HepG2 (cell line): ENCODE measurements around the gene GGNBP2. TPM values are rescaled to one million over a fixed set of nuclear protein-coding genes. Genes with fewer than 3 reads are reported as not detected.

Experiments
- ATAC-seq: fragments of 200-7000 bp; cut with Tn5 transposase; 3 replicates; pipeline ENCODE4 v1.9.1; 2020; ENCODE audit warnings: mild to moderate bottlenecking, moderate library complexity
- BruUV-seq: library from RNA; stranded (reverse); fragments of 400-500 nt; replicated peaks from 2 replicates; lab custom pipeline; 2021; lab: Mats Ljungman, UMichigan
- CTCF ChIA-PET: fragments of 300-600 bp; formaldehyde crosslinking; extraction: SDS; loops from one replicate; lab custom pipeline; 2021; ENCODE audit warnings: low total read pairs, inconsistent platforms, low intra/inter-chr PET ratio; lab: Yijun Ruan, JAX
- POLR2A ChIA-PET: fragments of 350-600 bp; sonication (Branson Sonifier 250); formaldehyde crosslinking; loops from one replicate; lab custom pipeline; 2020; ENCODE audit warnings: antibody characterized with exemption, inconsistent platforms; lab: Yijun Ruan, JAX
- DNase-seq: peaks from one replicate; pipeline ENCODE4 v3.0.0-alpha.2; 2015; ENCODE audit warnings: low spot score
- FAIRE-seq: peaks from 3 replicates; lab custom pipeline; 2011; peaks lifted over from hg19 to GRCh38; lab: Jason Lieb, UNC
- H2AFZ ChIP-seq: one replicate; pipeline ENCODE4 v1.6.1; 2011; ENCODE audit warnings: low read length, inconsistent platforms
- H3K27ac ChIP-seq: fragments of 300-600 bp; 3 replicates; pipeline ENCODE4 v1.8.0; 2011; ENCODE audit warnings: mixed run types, mild to moderate bottlenecking, mixed read lengths, low read length, inconsistent platforms; ENCODE audit not compliant: insufficient read depth; ENCODE audit errors: extremely low read length
- H3K27me3 ChIP-seq, 2 experiments: fragments of 200-600 bp in 1 of 2; 2 replicates in 1 of 2; 3 replicates in 1 of 2; pipeline versions ENCODE4 v1.6.0 to v1.8.0; 2011; ENCODE audit warnings: low read length in 2 of 2, mild to moderate bottlenecking in 2 of 2, moderate library complexity in 2 of 2, inconsistent platforms in 1 of 2; ENCODE audit not compliant: insufficient read depth in 2 of 2, control insufficient read depth in 1 of 2
- H3K36me3 ChIP-seq, 2 experiments: fragments of 200-600 bp in 1 of 2; replicated peaks in 1 of 2; 2 replicates in 1 of 2; 3 replicates in 1 of 2; pipeline versions ENCODE4 v1.5.1 to v1.8.0; 2011; ENCODE audit warnings: low read length in 2 of 2, inconsistent platforms in 1 of 2; ENCODE audit not compliant: insufficient read depth in 2 of 2, control insufficient read depth in 1 of 2
- H3K4me1 ChIP-seq: 2 replicates; pipeline ENCODE4 v1.5.1; 2012; ENCODE audit warnings: low read length, inconsistent platforms; ENCODE audit not compliant: insufficient read depth
- H3K4me2 ChIP-seq: 2 replicates; pipeline ENCODE4 v1.6.0; 2011; ENCODE audit warnings: low read depth, low read length, inconsistent platforms
- H3K4me3 ChIP-seq, 3 experiments: fragments of 200-600 bp in 1 of 3; sonication (generic), shearing (Covaris generic) in 1 of 3; replicated peaks in 1 of 3; 2 replicates each; pipeline ENCODE4 v1.5.1; 2011 to 2016; ENCODE audit warnings: low read length in 3 of 3, inconsistent platforms in 2 of 3, low read depth in 2 of 3, mild to moderate bottlenecking in 2 of 3, control low read depth in 1 of 3, mixed read lengths in 1 of 3; ENCODE audit not compliant: insufficient read depth in 1 of 3
- H3K79me2 ChIP-seq: one replicate; pipeline ENCODE4 v1.6.1; 2011; ENCODE audit warnings: low read length, inconsistent platforms; ENCODE audit not compliant: insufficient read depth
- H3K9ac ChIP-seq: 2 replicates; pipeline ENCODE4 v1.6.0; 2011; ENCODE audit warnings: mild to moderate bottlenecking, low read depth, low read length, inconsistent platforms; ENCODE audit not compliant: insufficient read depth
- H3K9me3 ChIP-seq: 2 replicates; pipeline ENCODE4 v1.5.1; 2012; ENCODE audit warnings: mild to moderate bottlenecking, low read length
- H4K20me1 ChIP-seq: 2 replicates; pipeline ENCODE4 v1.6.0; 2011; ENCODE audit warnings: inconsistent platforms, mild to moderate bottlenecking, low read length, moderate library complexity; ENCODE audit not compliant: insufficient read depth
- AGO1 ChIP-seq: fragments of 200-400 bp; formaldehyde crosslinking; IDR thresholded peaks from 2 replicates; pipeline ENCODE4 v1.6.1; 2017; ENCODE audit warnings: mild to moderate bottlenecking, low read depth, low read length, moderate library complexity; ENCODE audit not compliant: poor library complexity, severe bottlenecking
- E2F1 ChIP-seq: sonication (generic); formaldehyde crosslinking; IDR thresholded peaks from 2 replicates; pipeline ENCODE4 v1.5.0; 2020; ENCODE audit warnings: missing genetic modification reagents
- FOXO1 ChIP-seq: sonication (generic); formaldehyde crosslinking; IDR thresholded peaks from 2 replicates; pipeline ENCODE4 v1.4.0; 2020; ENCODE audit warnings: missing genetic modification reagents
- GABPA ChIP-seq, 2 experiments: IDR thresholded peaks; 2 replicates each; pipeline ENCODE4 v1.6.1; 2011 to 2016; ENCODE audit warnings: low read depth in 2 of 2, low read length in 1 of 2, missing biosample characterization in 1 of 2, missing genetic modification characterization in 1 of 2
- IKZF1 ChIP-seq: fragments of 450-650 bp; IDR thresholded peaks from 2 replicates; pipeline ENCODE4 v1.7.1; 2016
- KAT8 ChIP-seq: IDR thresholded peaks from 2 replicates; pipeline ENCODE4 v1.6.1; 2016; ENCODE audit warnings: missing genetic modification reagents, missing compliant biosample characterization
- MYPOP ChIP-seq: sonication (generic); formaldehyde crosslinking; IDR thresholded peaks from 2 replicates; pipeline ENCODE4 v1.8.1; 2023; ENCODE audit warnings: mild to moderate bottlenecking, moderate library complexity, missing genetic modification reagents
- PITX1 ChIP-seq: sonication (generic); formaldehyde crosslinking; IDR thresholded peaks from 2 replicates; pipeline ENCODE4 v1.5.1; 2020; ENCODE audit warnings: mild to moderate bottlenecking, missing genetic modification reagents
- POLR2A ChIP-seq, 2 experiments: IDR thresholded peaks; 2 replicates each; pipeline ENCODE4 v1.6.1; 2011; ENCODE audit warnings: low read depth in 2 of 2, low read length in 2 of 2, mild to moderate bottlenecking in 1 of 2, moderate library complexity in 1 of 2; ENCODE audit not compliant: insufficient read depth in 1 of 2
- REPIN1 ChIP-seq: sonication (generic); formaldehyde crosslinking; IDR thresholded peaks from 2 replicates; pipeline ENCODE4 v1.8.0; 2022; ENCODE audit warnings: missing genetic modification reagents, low read depth, mild to moderate bottlenecking, borderline replicate concordance
- SETDB1 ChIP-seq: sonication (generic); formaldehyde crosslinking; IDR thresholded peaks from 2 replicates; pipeline ENCODE4 v1.5.1; 2020; ENCODE audit warnings: missing genetic modification reagents, mild to moderate bottlenecking, borderline replicate concordance
- ZNF687 ChIP-seq: sonication (generic); formaldehyde crosslinking; IDR thresholded peaks from 2 replicates; pipeline ENCODE4 v1.5.1; 2020; ENCODE audit warnings: mild to moderate bottlenecking, missing genetic modification reagents, moderate library complexity
- ZNF790 ChIP-seq: sonication (generic); formaldehyde crosslinking; IDR thresholded peaks from 2 replicates; pipeline ENCODE4 v1.8.0; 2022; ENCODE audit warnings: missing genetic modification reagents, mild to moderate bottlenecking, borderline replicate concordance
- ZNF816 ChIP-seq: sonication (generic); formaldehyde crosslinking; IDR thresholded peaks from 2 replicates; pipeline ENCODE4 v1.8.0; 2022; ENCODE audit warnings: missing genetic modification reagents, mild to moderate bottlenecking, borderline replicate concordance
- WGBS: methylation state at CpG from one replicate; pipeline ENCODE4 v1.1.6; 2017; ENCODE audit warnings: low lambda C conversion rate; 5-methylcytosine and 5-hydroxymethylcytosine counted together
- in situ Hi-C: cut with HindIII; loops from 2 replicates; pipeline ENCODE4 v1.10.0; 2017; ENCODE audit warnings: low pct_unique_long_range_greater_than_20kb; ENCODE audit not compliant: extremely low pct_ligation_motif_present
- intact Hi-C: fragments of 100-400 bp; cut with micrococcal nuclease; formaldehyde crosslinking; loops from one replicate; pipeline ENCODE4 v1.10.0; 2022; ENCODE audit not compliant: unreplicated experiment
- polyA plus RNA-seq, 8 experiments: library from polyadenylated mRNA; depleted of rRNA in 3 of 8; stranded (reverse) in 7 of 8; unstranded in 1 of 8; fragments of >200 nt; fragmentation: Illumina TruSeq in 4 of 8; extraction: Trizol in 4 of 8; gene quantifications; 2 replicates each; pipeline versions ENCODE4 v1.2.1 to v1.2.3, GENCODE V29; 2011 to 2016; ENCODE audit warnings: low read depth in 4 of 8, missing spikeins in 1 of 8, mixed read lengths in 1 of 8; ENCODE audit not compliant: insufficient read depth in 1 of 8
- total RNA-seq, 5 experiments: library from RNA; depleted of rRNA; stranded (reverse); fragments of >200 nt; fragmentation: Illumina TruSeq; extraction: Trizol; gene quantifications; 2 replicates each; pipeline ENCODE4 v1.2.3, GENCODE V29; 2016; ENCODE audit warnings: low read depth in 1 of 5

GGNBP2 gene
- total and polyA plus RNA-seq, 2 of the 13 experiments (the other 11 are each of a cell fraction or from before 2014, with no cell fraction given), result 53.3 to 84.2 TPM

GRCh38 chr17:36592316-36592715 is 47.6 kb downstream of the GGNBP2 start (continued):
- TF ChIP-seq E2F1 (CRISPR knock-in tag) (0 out of 2 replicates have a peak, but pooled peaks have one; percentile 7), POLR2A (IDR thresholded peaks at IDR 0.05; ENCODE audit: insufficient read depth in 1 of 2, low read depth in 2 of 2, low read length in 2 of 2) (peak in 1 of 2 experiments; percentile 42; a peak in 2 of 4 replicates)

- no peaks in the 10 kb centered on the region for H3K9me3 ChIP-seq
- H3K36me3 ChIP-seq, result peaks cover 8 to 18% of the 10 kb centered on the region in 2 experiments
- CTCF ChIA-PET, result no interaction called here
- H3K4me1 ChIP-seq, result peaks cover 25% of the 10 kb centered on the region
- FAIRE-seq (no peak), ATAC-seq (peak; percentile 55), DNase-seq (peak; percentile 41)
- BruUV-seq, result TSS peak; percentile 48
- H2AFZ ChIP-seq, result no peak overlapping the region
- peaks cover 15% of the 10 kb centered on the region for H3K79me2 ChIP-seq
- peak overlapping the region; percentile 80 to 96 (median 84) for H3K4me3 ChIP-seq
- peak overlapping the region; percentile 95 for H3K4me2 ChIP-seq
- no peaks in the 10 kb centered on the region for H4K20me1 ChIP-seq
- H3K27me3 ChIP-seq, result no peaks in the 10 kb centered on the region; a peak in 1 of 5 replicates
- POLR2A ChIA-PET, result interaction anchor here (2.7 to 3.0 kb wide), 3 partner anchors 10 to 58 kb away, joined by 11 to 71 read pairs (median 32); partner anchors contain the start of genes GGNBP2, MRM1, MYO19 and PIGW
- H3K27ac ChIP-seq, result peak overlapping the region; percentile 84
- peak overlapping the region; percentile 91 for H3K9ac ChIP-seq
- 20% methylated on average over 2 of the region's 4 CpGs for WGBS
- in situ Hi-C loops, result no loop called here
- intact Hi-C loops, result loop anchor here (5.0 kb wide), 1 partner anchor 46 kb away; no protein-coding TSS in a partner anchor
- peak; percentile 57; the same call in 1 of the 2 replicates for TF ChIP-seq PITX1 (CRISPR knock-in tag)
- TF ChIP-seq IKZF1, result no peak
- no peak for TF ChIP-seq ZNF816 (CRISPR knock-in tag)
- no peak for TF ChIP-seq MYPOP (CRISPR knock-in tag)
- no peak for TF ChIP-seq SETDB1
- TF ChIP-seq POLR2A (IDR thresholded peaks at IDR 0.05; ENCODE audit: insufficient read depth in 1 of 2, low read depth in 2 of 2, low read length in 2 of 2), result peak; percentile 54 to 55
- no peak for TF ChIP-seq GABPA (IDR thresholded peaks at IDR 0.05; ENCODE audit: low read depth, low read length)
- TF ChIP-seq GABPA (CRISPR knock-in tag; IDR thresholded peaks at IDR 0.05; ENCODE audit: low read depth), result peak; percentile 30; the same call in 1 of the 2 replicates
- 0 out of 2 replicates have a peak, but pooled peaks have one; percentile 21 for TF ChIP-seq KAT8
- TF ChIP-seq ZNF790 (CRISPR knock-in tag), result no peak
- no peak for TF ChIP-seq AGO1
- TF ChIP-seq ZNF687 (CRISPR knock-in tag), result no peak; the same call in 1 of the 2 replicates
- TF ChIP-seq REPIN1 (CRISPR knock-in tag), result no peak
- no peak for TF ChIP-seq FOXO1 (CRISPR knock-in tag)
These were observed 48.1 kb downstream of the GGNBP2 start for GRCh38 chr17:36592716-36593321.
